KBM-7 (cell line): Measurements from ENCODE around the gene ADI1.
"Not testable (repeated sequence)": the region's sequence is repeated elsewhere in the genome, so short reads cannot be mapped to it uniquely, and the experiment has no call there.

Experiments
- DNase-seq: peaks from one replicate; pipeline ENCODE4 v3.0.0-alpha.2; 2015
- in situ Hi-C: fragments of 300-500 bp; cut with MboI; formaldehyde crosslinking; loops from 2 replicates; pipeline ENCODE4 v1.14.3; 2020; ENCODE audit warnings: low sequenced_read_pairs, low pct_unique_long_range_greater_than_20kb, mixed read lengths

ADI1 gene

GRCh38 chr2:3456125-3456524 is 63.2 kb downstream of the ADI1 start:
- DNase-seq: no peak
- in situ Hi-C loops: no loop called here

DNA sequence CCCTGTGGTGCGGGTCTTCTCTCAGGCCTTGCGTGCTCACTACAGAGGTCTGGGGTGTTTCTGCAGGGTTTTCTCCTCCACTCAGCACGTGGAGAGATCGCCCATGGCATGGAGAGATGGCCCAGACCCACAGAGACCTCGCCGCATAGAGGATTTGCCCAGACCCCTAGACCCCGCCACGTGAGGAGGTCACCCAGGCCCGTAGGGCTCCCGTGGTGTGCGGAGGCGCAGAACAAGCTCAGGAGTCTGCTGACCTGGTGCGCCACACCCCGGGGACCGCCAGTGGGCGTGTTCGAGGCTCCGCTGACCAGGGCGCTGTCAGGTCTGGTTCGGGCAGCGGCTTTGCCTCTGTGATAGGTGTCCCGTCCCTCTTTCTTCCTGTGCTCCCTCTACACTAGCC is 64.5 kb downstream of the ADI1 start:
- in situ Hi-C loops: no loop called here
- DNase-seq: no peak

DNA sequence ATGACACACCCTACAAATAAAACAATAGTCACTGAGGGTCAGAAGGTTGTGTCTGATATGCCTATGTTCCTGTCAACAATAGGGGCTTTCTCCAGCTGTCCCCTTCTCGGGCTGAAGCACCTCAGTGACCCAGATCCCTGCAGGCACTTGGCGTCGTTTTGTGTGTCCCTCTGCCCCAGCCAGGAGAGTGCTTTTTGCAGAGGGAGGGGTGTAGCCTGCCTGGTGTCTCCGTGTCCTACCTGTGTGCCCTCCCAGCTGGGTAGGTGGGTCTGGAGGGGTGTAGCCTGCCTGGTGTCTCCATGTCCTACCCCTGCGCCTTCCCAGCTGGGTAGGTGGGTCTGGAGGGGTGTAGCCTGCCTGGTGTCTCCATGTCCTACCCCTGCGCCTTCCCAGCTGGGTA is 65.3 kb downstream of the ADI1 start:
- DNase-seq, in situ Hi-C loops: not testable (repeated sequence)

DNA sequence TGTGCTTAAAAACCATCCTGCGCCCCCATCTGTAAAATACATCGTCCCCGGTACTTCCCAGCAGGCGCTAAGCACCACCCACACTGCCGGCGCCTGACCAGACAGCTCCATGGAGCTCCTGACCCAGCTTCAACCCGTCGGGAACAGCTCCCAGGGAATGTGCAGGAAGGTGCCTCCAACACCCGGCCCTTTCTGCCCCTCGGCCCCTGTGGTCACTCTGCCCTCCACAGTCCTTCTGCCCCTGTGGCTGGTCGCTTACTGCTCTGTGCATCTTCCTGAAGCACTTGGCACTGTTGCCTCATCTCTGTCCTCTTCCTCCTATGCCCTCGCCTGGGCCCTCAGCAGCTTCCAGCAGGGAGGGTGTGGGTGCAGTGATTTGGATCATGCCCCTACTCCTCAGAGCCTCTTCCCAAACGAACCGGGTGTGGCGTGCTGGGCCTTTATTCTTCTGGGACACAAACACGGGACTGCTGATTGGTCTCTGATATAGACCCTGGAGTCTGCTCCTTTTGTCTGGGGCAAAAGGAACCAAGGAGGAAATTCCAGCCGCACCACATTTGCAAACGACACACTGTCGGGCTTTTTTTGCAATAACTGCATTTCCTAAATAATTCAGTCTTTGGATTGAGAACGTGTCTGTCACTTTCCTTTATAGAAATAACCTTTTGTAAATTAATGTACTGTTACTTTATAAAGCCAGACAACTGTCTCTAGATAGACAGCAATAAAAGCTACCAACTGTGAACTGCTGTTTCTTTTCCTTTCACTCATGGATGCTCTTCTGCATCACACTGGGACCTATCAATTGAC is 65.9 kb downstream of the ADI1 start:
- in situ Hi-C loops: no loop called here
- no peak for DNase-seq

DNA sequence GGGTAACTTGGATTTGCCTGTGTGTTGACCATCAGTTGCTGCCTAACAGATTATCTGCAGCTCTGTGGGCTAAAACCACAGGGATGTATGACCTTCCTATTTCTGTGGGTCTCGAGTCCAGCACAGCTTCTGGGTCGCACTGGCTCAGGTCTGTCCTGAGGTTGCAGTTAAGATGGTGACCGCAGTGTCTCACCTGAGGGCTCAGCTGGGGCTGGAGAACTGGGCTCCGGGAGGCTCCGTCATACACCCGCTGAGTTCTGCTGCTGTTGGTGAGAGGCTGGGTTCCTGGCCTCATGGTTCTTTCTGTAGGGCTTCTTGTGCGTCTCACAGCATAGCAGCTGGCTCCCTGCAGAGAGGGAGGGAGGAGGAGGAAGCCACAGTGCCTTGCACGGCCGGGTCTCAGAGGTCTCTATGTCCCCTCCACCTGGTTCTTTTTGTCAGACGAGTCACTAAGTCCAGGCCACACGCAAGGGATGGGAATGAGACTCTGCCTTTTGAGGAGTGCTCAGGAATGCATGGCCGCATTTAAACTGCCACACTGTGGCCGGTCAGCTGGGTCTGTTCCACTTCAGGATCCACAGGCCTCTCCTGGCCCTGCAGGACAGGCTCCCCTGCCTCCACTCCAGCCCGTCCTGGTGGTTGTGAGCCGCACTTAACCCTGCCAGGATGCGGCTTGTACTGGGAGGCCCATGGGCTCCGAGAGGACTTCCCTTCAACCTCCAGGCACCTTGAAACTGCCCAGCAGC is 67.2 kb downstream of the ADI1 start:
- in situ Hi-C loops: no loop called here
- no peak for DNase-seq

DNA sequence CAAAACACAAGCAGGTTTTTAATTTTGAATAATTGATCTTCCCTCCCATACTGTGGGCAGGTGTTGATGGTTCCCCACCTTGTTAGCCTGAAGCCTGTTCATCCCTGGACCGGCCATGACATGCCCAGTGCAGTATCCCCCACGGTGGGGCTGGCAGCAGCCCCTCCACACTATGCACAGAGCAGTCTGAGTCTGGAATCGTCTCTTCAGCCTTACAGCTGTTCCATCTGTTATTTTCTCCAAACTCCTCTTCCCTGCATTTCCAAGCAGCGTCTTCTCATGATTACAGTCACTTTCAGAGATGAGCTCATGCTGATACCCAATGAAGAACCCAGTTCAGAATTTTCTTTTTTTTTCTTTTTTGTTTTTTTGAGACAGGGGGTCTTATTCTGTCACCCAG is 68.2 kb downstream of the ADI1 start:
- in situ Hi-C loops: no loop called here
- DNase-seq: no peak

- no peak for DNase-seq
- in situ Hi-C loops: no loop called here
These were observed 68.8 kb downstream of the ADI1 start for GRCh38 chr2:3450385-3451010.

GRCh38 chr2:3449936-3450335 is 69.4 kb downstream of the ADI1 start:
- no peak for DNase-seq
- in situ Hi-C loops: no loop called here

DNA sequence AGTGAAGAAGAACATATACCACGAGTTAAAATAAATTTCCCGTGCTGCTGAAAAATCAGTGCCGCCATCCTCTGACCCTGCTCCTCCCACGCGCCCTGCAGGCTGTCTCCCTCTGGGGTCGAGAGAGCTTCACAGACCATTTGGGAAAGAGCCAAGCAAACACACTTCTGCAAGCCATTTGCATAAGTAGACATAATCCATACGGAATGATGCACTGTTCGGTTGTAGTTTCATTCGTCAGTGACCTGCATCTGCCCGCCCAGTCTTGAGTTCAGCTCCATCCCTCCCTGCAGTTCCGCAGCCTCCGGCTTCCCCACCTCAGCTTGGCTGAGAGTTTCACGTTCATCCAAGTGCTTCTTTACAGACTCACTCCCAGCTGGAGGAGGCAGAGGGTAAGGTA is 70.2 kb downstream of the ADI1 start:
- in situ Hi-C loops: no loop called here

GRCh38 chr2:3448441-3448911 is 70.9 kb downstream of the ADI1 start:
- DNase-seq, in situ Hi-C loops: not testable (repeated sequence)

More for the DNA sequence above, 70.2 kb downstream of the ADI1 start:
- no peak for DNase-seq

DNA sequence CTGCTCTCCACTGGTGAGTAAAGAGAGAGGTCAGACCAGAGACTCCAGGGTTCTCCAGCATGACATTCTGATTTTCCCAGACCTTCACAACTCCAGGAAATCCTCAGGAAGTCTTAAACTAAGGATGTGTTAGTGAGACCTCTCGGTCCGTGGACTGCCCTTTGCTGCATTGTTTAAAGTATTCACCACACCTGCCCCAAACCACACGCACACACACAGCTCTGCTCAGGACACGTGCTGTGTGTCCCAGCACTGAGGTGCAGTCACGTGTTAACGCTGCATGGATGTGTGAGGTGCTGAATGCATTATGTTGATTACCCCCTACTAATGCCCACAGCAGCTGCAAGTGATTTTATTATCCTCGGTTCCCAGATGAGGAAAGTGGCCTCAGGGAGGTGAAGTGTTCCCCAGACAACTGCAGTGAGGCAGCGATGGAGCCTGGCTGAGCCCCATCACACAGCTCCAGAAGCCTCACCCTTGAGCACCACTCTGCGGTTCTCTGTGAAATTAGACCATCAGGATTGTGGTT is 71.5 kb downstream of the ADI1 start:
- no peak for DNase-seq
- in situ Hi-C loops: no loop called here
